GM12878 (cell line): ENCODE results near the gene PPP3CB. TPM values are rescaled to one million over a fixed set of nuclear protein-coding genes. Genes with fewer than 3 reads are reported as not detected.

Experiments
- CREB1 ChIP-seq: IDR thresholded peaks from 2 replicates; pipeline ENCODE4 v1.6.1; 2012; ENCODE audit warnings: low read depth, mild to moderate bottlenecking, inconsistent platforms
- CREM ChIP-seq: IDR thresholded peaks from 2 replicates; pipeline ENCODE4 v1.6.1; 2014; ENCODE audit warnings: antibody characterized with exemption, low read depth
- ESRRA ChIP-seq: IDR thresholded peaks from 2 replicates; pipeline ENCODE4 v1.6.1; 2012; ENCODE audit warnings: mild to moderate bottlenecking, low read length, improper control_type of control experiment
- GATAD2B ChIP-seq: fragments of 450-650 bp; conservative IDR thresholded peaks from 2 replicates; pipeline ENCODE4 v1.6.1; 2017; ENCODE audit warnings: low read depth, mild to moderate bottlenecking, moderate library complexity
- KDM1A ChIP-seq: fragments of 200-600 bp; sonication (generic); IDR thresholded peaks from 2 replicates; pipeline ENCODE4 v1.6.1; 2016; ENCODE audit warnings: borderline replicate concordance
- KLF5 ChIP-seq: fragments of 450-650 bp; IDR thresholded peaks from 2 replicates; pipeline ENCODE4 v1.6.1; 2014; ENCODE audit warnings: mild to moderate bottlenecking; ENCODE audit not compliant: partially characterized antibody
- MTA3 ChIP-seq: IDR thresholded peaks from 2 replicates; pipeline ENCODE4 v1.6.1; 2012; ENCODE audit warnings: low read length, inconsistent platforms, borderline replicate concordance
- NFYB ChIP-seq: IDR thresholded peaks from 2 replicates; pipeline ENCODE4 v1.6.1; 2011; ENCODE audit warnings: low read depth, mild to moderate bottlenecking, low read length, improper control_type of control experiment, moderate library complexity; ENCODE audit not compliant: insufficient read depth
- PBX3 ChIP-seq: IDR thresholded peaks from 2 replicates; pipeline ENCODE4 v1.6.1; 2011; ENCODE audit warnings: mild to moderate bottlenecking, low read depth, low read length, moderate library complexity; ENCODE audit not compliant: insufficient replicate concordance
- RAD51 ChIP-seq: fragments of 450-650 bp; IDR thresholded peaks from 2 replicates; pipeline ENCODE4 v1.6.1; 2016; ENCODE audit warnings: moderate library complexity, mild to moderate bottlenecking, inconsistent platforms
- SKIL ChIP-seq: fragments of 450-650 bp; IDR thresholded peaks from 2 replicates; pipeline ENCODE4 v1.6.1; 2017; ENCODE audit warnings: mild to moderate bottlenecking, low read depth, inconsistent platforms; ENCODE audit not compliant: poor library complexity, severe bottlenecking
- SP1 ChIP-seq: IDR thresholded peaks from one replicate; pipeline ENCODE4 v1.6.1; 2011; ENCODE audit warnings: low read depth, low read length
- USF2 ChIP-seq: IDR thresholded peaks from 2 replicates; pipeline ENCODE4 v1.6.1; 2011; ENCODE audit warnings: low read depth, low read length, improper control_type of control experiment, borderline replicate concordance
- YY1 ChIP-seq: IDR thresholded peaks from 2 replicates; pipeline ENCODE4 v1.6.1; 2011; ENCODE audit warnings: low read depth, mild to moderate bottlenecking, low read length
- ZBTB40 ChIP-seq: fragments of 450-650 bp; IDR thresholded peaks from 2 replicates; pipeline ENCODE4 v1.6.1; 2016; ENCODE audit warnings: mild to moderate bottlenecking, moderate library complexity, borderline replicate concordance
- ZNF274 ChIP-seq: IDR thresholded peaks from one replicate; pipeline ENCODE4 v1.8.0; 2011; ENCODE audit not compliant: insufficient read length, insufficient read depth
- ZNF592 ChIP-seq: fragments of 450-650 bp; IDR thresholded peaks from 2 replicates; pipeline ENCODE4 v1.6.1; 2017; ENCODE audit warnings: mild to moderate bottlenecking, moderate library complexity
- polyA plus RNA-seq, 11 experiments: library from polyadenylated mRNA; depleted of rRNA in 4 of 11; unstranded in 6 of 11; stranded (reverse) in 5 of 11; fragments of >200 nt; fragmentation: Nextera tagmentation in 4 of 11; fragmentation: Illumina TruSeq in 1 of 11; extraction: Ambion mirVana in 4 of 11; extraction: Trizol in 1 of 11; gene quantifications; 1 replicate in 1 of 11; 2 replicates in 10 of 11; pipeline versions ENCODE4 v1.2.1 to v1.2.3, GENCODE V29; 2011 to 2016; ENCODE audit warnings: inconsistent platforms in 2 of 11, missing spikeins in 2 of 11, low read depth in 1 of 11
- total RNA-seq, 4 experiments: library from RNA; depleted of rRNA in 3 of 4; stranded (reverse); fragments of >200 nt in 3 of 4; fragmentation: Illumina TruSeq in 1 of 4; extraction: Trizol in 1 of 4; gene quantifications; 2 replicates each; pipeline versions ENCODE4 v1.2.1 to v1.2.3, GENCODE V29; 2013 to 2021

Gene PPP3CB
- total and polyA plus RNA-seq, 10 of the 15 experiments (the other 5 are each of a cell fraction or from before 2014, with no cell fraction given) = 11.4 to 46.4 (median 19.3) TPM

- no peak for TF ChIP-seq NFYB
- TF ChIP-seq KLF5 = no peak
- TF ChIP-seq RAD51 = no peak
- no peak for TF ChIP-seq PBX3
- peak; percentile 7; the same call in 1 of the 2 replicates for TF ChIP-seq ZBTB40
- TF ChIP-seq YY1 = peak; percentile 93
- TF ChIP-seq ZNF274 = no peak
- no peak for TF ChIP-seq MTA3
- TF ChIP-seq GATAD2B = no peak
- TF ChIP-seq KDM1A = no peak
- no peak for TF ChIP-seq ZNF592
- TF ChIP-seq USF2 = no peak
- TF ChIP-seq SP1 = no peak
- TF ChIP-seq CREB1 = peak; percentile 73; the same call in 1 of the 2 replicates
- peak; percentile 37 for TF ChIP-seq SKIL
- no peak for TF ChIP-seq ESRRA
- peak; percentile 61; the same call in 1 of the 2 replicates for TF ChIP-seq CREM
Measured at GRCh38 chr10:73495884-73496674, at the start of gene PPP3CB (continued).
